Stimulated activated CD8-positive, alpha-beta memory T cell treated with anti-CD3 and anti-CD28 coated beads, Interleukin-15, amount 100 ng/mL, for 1 hour (primary cell): ENCODE data around the gene KRT33B.
"Not testable (repeated sequence)": the region's sequence is repeated elsewhere in the genome, so short reads cannot be mapped to it uniquely, and the experiment has no call there.

Source experiments
- DNase-seq: peaks from one replicate; pipeline ENCODE4 v3.0.0-alpha.2; 2020; ENCODE audit warnings: low read depth

Gene KRT33B

GRCh38 chr17:41393826-41394225 lies 24.2 kb upstream of the KRT33B start:
- DNase-seq: no peak

GRCh38 chr17:41393294-41393693 lies 23.7 kb upstream of the KRT33B start:
- DNase-seq: no peak

DNA sequence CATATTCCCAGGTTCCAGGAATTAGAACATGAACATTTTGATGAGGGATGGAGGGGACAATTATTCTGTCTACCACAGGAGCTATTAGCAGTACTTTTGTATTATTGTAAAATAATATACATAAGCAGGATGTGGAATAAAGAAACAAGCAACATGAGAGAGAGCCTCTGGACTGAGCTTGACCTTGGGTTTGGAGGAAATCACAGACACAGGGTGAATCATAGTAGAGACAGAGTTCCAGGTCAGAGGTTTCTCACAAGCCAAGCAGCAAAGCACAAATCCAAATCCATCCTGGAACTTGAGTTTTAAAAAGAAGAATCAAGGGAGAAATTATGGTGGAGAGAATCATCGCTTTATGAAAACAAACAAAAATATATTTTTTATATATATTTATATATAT lies 22.7 kb upstream of the KRT33B start:
- DNase-seq: no peak

- DNase-seq: no peak
Observed at GRCh38 chr17:41391535-41391934, 21.9 kb upstream of the KRT33B start.

GRCh38 chr17:41390411-41390938 lies 20.9 kb upstream of the KRT33B start:
- no peak for DNase-seq

GRCh38 chr17:41387670-41388069 lies 18.1 kb upstream of the KRT33B start:
- no peak for DNase-seq

GRCh38 chr17:41386227-41386626 lies 16.6 kb upstream of the KRT33B start:
- no peak for DNase-seq

DNA sequence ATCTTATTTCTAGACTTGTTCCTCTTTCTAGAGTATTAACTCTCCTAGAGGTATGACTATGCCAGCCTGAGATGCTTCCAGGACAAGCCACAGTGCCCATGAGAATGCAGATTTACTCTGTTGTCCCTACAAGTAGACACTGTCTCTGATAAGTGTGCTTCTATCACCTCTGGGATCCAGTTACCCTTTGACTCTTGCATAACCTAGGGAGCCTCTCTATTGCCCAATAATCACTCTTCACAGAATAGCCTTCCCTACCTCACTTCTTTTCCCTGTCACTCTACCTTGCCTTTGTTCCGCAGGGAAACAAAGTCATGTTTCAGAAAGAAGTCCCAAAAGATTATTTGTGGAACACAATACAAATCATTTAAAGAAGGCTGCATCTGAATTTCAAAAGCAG lies 14.1 kb upstream of the KRT33B start:
- no peak for DNase-seq

GRCh38 chr17:41382394-41382793 lies 12.8 kb upstream of the KRT33B start:
- DNase-seq: no peak

GRCh38 chr17:41381943-41382342 lies 12.3 kb upstream of the KRT33B start, which contains the start of gene KRT34:
Gene KRT34, minus strand, starts transcription at chr17:41382306. Its CDS starts 60 bp downstream, at chr17:41382246.
- not testable (repeated sequence) for DNase-seq

GRCh38 chr17:41380091-41380490 lies 10.5 kb upstream of the KRT33B start:
- DNase-seq: not testable (repeated sequence)

DNA sequence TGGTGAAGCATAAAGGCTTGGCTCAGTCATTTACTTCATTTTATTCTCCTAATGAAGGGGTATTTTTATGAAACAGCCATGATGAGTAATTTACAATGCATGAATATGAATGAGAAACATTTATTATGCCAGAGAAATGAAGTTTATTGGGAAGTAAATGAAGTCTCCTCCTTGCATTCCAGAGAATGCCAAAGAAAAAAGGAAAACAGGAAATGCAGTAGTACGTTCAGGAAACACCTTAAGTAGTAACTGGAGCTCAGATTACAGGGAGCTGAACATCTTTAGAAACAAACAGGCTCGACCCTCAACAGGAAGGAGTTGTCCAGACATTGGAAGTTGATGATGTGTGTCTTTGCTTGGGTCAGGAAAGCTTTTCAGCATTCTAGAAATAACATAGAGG lies 7.9 kb upstream of the KRT33B start:
- no peak for DNase-seq

GRCh38 chr17:41369023-41369422 lies 590 bp downstream of the KRT33B start:
- DNase-seq: no peak

DNA sequence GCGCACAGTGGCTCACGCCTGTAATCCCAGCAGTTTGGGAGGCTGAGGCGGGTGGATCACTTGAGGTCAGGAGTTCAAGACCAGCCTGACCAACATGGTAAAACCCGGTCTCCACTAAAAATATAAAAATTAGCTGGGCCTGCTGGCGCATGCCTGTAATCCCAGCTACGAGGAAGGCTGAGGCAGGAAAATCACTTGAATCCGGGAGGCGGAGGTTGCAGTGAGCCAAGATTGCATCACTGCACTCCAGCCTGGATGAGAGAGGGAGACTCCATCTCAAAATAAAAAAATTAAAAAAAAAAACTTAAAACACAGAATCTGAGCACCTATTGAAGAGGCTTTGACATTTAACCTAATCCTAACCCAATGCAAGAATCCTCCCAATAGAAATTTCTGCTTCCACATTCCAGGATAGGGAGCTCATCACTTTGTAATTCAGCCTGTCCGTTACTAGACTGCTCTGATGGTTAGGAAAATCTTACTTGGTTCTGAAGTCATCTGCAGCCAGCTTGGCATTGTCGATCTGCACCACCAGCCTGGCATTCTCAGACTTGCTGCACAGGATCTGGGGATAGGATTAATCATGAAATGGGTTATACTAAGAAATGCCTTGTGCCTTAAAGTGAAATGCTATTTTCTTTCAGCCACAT lies 2.1 kb downstream of the KRT33B start:
- no peak for DNase-seq

- no peak for DNase-seq
Observed at GRCh38 chr17:41366070-41366469, 3.5 kb downstream of the KRT33B start.

DNA sequence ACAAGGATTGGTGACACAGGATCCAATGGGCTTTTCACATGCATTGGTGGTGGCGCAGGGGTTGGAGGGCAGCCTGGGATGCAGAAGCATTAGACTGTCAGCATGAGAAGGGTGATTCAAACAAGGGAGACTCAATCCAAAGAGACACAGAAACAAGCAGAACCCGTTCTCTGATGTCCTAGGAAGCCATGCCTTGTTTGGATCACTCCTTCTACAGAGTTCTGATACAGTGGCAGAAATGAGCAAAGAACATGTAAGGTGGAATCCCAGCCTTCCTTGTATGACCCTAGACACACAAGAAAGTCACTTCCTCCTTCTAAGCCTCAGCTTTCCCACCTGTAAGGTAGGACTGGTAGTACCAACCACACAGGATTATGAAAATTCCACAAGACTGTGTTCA lies 5.7 kb downstream of the KRT33B start:
- no peak for DNase-seq

- DNase-seq: no peak
Observed at GRCh38 chr17:41360296-41360995, 9.2 kb downstream of the KRT33B start.

DNA sequence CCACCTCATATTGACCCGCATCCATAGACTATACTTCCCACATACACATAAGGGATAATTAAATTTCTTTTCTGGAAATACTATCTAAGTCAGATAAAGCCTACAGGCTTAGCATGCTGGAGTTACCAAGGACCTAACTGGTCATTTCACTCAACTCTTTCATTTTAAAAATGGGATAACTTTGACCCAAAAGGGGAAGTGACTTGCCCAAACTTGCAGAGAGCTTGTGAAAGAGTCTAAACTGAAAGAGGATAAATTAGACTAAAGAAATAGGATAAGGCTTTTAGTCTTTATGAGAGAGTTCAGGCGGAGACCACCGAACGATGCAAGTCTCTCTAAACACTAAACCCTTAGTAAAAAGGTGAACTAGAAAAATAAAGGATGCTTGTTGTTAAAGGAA lies 15.1 kb downstream of the KRT33B start:
- no peak for DNase-seq

DNA sequence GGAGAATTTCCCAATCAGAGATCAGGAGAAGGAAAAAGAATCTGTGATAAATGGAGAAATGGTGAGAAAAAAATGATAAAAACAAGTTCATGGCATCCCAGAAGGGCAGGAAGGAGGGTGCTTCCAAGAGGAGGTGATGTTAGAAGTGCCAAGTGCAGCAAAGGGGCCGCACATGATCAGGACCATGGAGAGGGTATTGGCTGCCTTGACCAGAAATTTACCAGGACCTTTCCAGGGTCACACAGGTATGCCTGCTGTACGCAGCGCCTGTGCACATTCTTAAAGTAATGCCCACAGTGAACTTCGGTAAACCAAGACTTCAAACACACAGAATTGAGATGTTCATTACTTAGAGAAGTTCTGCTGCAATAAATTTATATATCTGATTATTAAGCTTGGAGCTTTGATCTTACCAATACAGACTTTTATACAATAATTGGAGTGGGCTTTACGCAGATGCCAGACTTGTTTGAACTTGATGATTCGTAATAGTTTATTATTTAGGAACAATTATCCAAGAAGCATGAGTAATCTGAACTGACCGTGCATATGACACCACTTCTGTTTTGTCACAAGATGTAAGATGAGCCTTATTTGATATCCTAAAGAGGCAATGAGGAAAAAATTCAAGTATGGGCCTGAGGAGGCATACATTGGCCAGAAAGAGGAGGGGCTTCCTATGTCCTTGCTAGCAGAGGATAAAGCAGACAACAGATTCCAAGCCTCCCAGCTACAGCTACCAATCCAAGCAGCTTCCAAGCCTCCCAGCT lies 16.8 kb downstream of the KRT33B start:
- no peak for DNase-seq

- DNase-seq: no peak
Observed at GRCh38 chr17:41351177-41351576, 18.4 kb downstream of the KRT33B start.

DNA sequence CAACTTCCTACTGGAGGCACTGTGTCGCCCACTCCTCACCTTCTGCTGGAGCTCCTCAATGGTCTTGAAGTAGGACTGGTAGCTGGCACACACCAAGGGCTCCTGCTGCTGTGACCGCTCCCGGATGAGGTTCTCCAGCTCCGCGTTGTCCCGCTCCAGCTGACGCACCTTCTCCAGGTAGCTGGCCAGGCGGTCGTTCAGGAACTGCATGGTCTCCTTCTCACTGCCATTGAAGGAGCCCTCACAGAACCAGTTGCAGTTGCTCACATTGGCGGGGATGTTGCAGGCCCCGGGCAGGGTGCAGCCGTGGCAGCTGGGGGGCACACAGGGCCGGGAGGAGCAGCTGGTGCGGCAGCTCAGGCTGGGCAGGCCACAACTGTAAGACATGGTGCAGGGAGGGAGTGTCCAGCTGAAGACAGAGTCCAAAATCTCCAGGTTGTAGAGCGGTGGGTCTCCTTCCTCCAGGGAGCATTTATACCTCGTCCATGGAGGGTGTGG lies 19.2 kb downstream of the KRT33B start, which contains the start of gene KRT33A:
TSS of gene KRT33A (minus strand) at position 448 of the 498 bp plus-strand sequence. CDS start at position 387, 61 bp downstream.
- DNase-seq: not testable (repeated sequence)
